Glutamatergic neuron (in vitro differentiated cells): ENCODE results near the gene PTMA. TPM values are rescaled to one million over a fixed set of nuclear protein-coding genes. Genes with fewer than 3 reads are reported as not detected.
A peak's percentile ranks its signal among the peaks of the same experiment; 100 is the strongest.

Experiments
- DNase-seq: peaks from one replicate; pipeline ENCODE4 v3.0.0; 2022
- H3K27ac Mint-ChIP-seq: one replicate; pipeline ENCODE4 v1.8.0; 2020; ENCODE audit warnings: mild to moderate bottlenecking, mixed read lengths, inconsistent platforms; ENCODE audit not compliant: unreplicated experiment
- H3K27me3 Mint-ChIP-seq: one replicate; pipeline ENCODE4 v1.8.0; 2020; ENCODE audit warnings: mild to moderate bottlenecking, moderate library complexity, mixed read lengths, inconsistent platforms; ENCODE audit not compliant: unreplicated experiment
- H3K36me3 Mint-ChIP-seq: one replicate; pipeline ENCODE4 v1.8.0; 2020; ENCODE audit warnings: mild to moderate bottlenecking, mixed read lengths, inconsistent platforms; ENCODE audit not compliant: unreplicated experiment
- H3K4me1 Mint-ChIP-seq: one replicate; pipeline ENCODE4 v1.8.0; 2020; ENCODE audit warnings: mild to moderate bottlenecking, low read depth, mixed read lengths, inconsistent platforms; ENCODE audit not compliant: unreplicated experiment
- H3K4me3 Mint-ChIP-seq: one replicate; pipeline ENCODE4 v1.8.0; 2020; ENCODE audit warnings: mild to moderate bottlenecking, mixed read lengths, inconsistent platforms; ENCODE audit not compliant: unreplicated experiment
- H3K9me3 Mint-ChIP-seq: one replicate; pipeline ENCODE4 v1.8.0; 2020; ENCODE audit warnings: mild to moderate bottlenecking, moderate library complexity, mixed read lengths, inconsistent platforms; ENCODE audit not compliant: unreplicated experiment
- total RNA-seq: library from RNA; stranded (reverse); fragmentation: NEBNext Ultra II Directional; extraction: Animal tissue kit (Norgen Biotek cat#: 25700); gene quantifications from one replicate; pipeline ENCODE4 v1.2.1, GENCODE V29; 2021; ENCODE audit not compliant: unreplicated experiment
- TF ChIP-seq, protein P1 (sequence below): fragments of 200-600 bp; sonication (generic); IDR thresholded peaks from one replicate; pipeline ENCODE4 v1.5.0; 2021; ENCODE audit not compliant: partially characterized antibody, unreplicated experiment

The PTMA gene
- total RNA-seq, 1 donor from 2014 or later: 948 TPM

DNA sequence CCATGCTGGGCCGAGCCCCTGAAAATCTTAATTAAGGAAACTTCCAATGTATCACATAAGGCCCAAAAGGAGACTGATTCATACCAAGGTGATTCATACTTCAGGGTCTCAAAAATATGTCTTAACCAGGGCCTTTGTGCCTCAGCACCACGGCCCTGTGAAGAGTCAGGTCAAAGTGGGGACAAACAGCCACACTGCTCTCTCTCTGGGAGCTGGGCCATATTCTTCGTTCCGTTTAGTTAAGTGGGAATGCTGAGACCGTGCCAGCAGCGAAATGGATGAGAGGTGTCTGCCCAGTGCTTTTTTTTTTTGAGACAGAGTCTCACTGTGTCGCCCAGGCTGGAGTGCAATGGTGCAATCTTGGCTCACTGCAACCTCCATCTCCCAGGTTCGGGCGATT lies 9.3 kb upstream of the PTMA start:
- TF ChIP-seq, protein P1, sequence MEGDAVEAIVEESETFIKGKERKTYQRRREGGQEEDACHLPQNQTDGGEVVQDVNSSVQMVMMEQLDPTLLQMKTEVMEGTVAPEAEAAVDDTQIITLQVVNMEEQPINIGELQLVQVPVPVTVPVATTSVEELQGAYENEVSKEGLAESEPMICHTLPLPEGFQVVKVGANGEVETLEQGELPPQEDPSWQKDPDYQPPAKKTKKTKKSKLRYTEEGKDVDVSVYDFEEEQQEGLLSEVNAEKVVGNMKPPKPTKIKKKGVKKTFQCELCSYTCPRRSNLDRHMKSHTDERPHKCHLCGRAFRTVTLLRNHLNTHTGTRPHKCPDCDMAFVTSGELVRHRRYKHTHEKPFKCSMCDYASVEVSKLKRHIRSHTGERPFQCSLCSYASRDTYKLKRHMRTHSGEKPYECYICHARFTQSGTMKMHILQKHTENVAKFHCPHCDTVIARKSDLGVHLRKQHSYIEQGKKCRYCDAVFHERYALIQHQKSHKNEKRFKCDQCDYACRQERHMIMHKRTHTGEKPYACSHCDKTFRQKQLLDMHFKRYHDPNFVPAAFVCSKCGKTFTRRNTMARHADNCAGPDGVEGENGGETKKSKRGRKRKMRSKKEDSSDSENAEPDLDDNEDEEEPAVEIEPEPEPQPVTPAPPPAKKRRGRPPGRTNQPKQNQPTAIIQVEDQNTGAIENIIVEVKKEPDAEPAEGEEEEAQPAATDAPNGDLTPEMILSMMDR: no peak
- Mint-ChIP-seq H3K9me3 (peaks cover 1% of the 10 kb centered on the region), H3K4me1 (no peaks in the 10 kb centered on the region), H3K27me3 (peaks cover 1% of the 10 kb centered on the region), H3K4me3 (no peak overlapping the region), H3K36me3 (no peaks in the 10 kb centered on the region), H3K27ac (no peak overlapping the region)
- DNase-seq: no peak

DNA sequence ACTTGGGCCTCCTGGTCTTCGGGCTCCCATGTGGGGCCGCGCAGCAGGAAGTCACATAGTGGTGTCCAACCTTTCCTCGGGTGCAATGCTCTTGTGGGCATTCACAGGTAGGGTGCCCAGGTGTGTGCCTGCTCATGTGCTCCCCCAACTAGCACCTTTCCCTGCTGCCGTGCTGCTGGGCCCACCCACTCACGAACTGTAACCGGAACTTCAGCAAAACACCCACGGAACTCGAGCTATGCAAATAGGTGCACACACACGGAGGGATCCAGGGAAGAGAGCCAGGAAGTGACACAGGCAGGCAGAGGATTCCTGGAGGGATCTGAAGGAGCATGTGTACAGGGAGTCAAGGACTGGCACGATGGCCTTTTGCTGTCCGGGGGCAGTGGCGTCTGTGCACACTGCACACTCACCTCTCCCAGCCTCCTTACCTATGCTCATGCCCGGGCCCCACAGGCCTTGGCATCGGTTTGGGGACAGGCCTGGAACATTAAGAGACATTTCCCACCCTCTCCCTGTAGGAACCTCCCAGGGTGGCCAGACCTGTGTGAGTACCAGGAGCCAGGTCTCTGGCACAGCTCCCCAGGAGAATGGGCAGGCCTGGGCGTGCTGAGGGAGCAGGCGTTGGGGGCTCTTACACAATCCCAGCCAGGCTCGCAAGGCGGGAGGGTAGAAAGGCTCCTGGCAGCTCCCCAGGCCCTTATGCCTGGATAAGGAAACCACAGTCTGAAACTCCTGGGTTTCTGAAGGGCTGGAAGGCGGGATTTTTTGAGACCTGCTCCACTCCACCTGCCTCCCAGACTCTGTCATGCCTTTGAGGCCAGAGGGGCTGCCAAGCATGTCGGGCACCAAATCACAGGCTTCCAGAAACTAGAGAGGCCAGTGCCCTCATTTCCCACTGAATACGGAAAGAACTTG lies 6.6 kb upstream of the PTMA start:
- Mint-ChIP-seq H3K4me3 (no peak overlapping the region), H3K36me3 (no peaks in the 10 kb centered on the region), H3K9me3 (peaks cover 8% of the 10 kb centered on the region), H3K27me3 (peaks cover 7% of the 10 kb centered on the region), H3K27ac (no peak overlapping the region), H3K4me1 (no peaks in the 10 kb centered on the region)
- TF ChIP-seq, protein P1: no peak
- no peak for DNase-seq

DNA sequence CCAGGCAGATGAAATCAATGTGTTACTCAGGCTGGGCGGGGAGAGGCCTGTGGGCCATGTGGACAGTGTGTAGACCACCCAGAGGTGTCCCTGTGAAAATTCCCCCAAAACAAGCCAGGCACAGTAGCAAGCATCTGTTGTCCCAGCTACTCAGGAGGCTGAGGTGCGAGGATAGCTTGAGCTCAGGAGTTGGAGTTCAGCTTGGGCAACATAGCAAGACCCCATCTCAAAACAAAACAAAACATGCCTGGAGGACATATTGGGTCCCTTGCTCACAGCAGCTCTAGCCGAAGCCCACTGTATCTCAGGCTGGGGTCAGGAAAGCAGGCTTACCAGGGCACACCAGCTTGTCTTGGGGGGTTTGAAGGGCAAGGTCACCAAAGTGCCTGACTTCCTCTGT lies 4.3 kb upstream of the PTMA start:
- Mint-ChIP-seq H3K9me3 (peaks cover 21% of the 10 kb centered on the region), H3K4me3 (no peak overlapping the region), H3K36me3 (no peaks in the 10 kb centered on the region), H3K27ac (no peak overlapping the region), H3K27me3 (peaks cover 19% of the 10 kb centered on the region), H3K4me1 (no peaks in the 10 kb centered on the region)
- TF ChIP-seq, protein P1: no peak
- no peak for DNase-seq

GRCh38 chr2:231706731-231707624 lies 1.3 kb upstream of the PTMA start:
- Mint-ChIP-seq H3K9me3 (peaks cover 30% of the 10 kb centered on the region), H3K4me1 (peaks cover 4% of the 10 kb centered on the region), H3K36me3 (peaks cover 4% of the 10 kb centered on the region), H3K27ac (peak overlapping the region; percentile 100), H3K27me3 (peaks cover 27% of the 10 kb centered on the region), H3K4me3 (peak overlapping the region; percentile 94)
- peak; percentile 97 for DNase-seq
- TF ChIP-seq, protein P1: peak; percentile 89

GRCh38 chr2:231707625-231707926 lies 749 bp upstream of the PTMA start:
- Mint-ChIP-seq H3K27ac (peak overlapping the region; percentile 100), H3K4me3 (peak overlapping the region; percentile 94), H3K9me3 (peaks cover 33% of the 10 kb centered on the region), H3K27me3 (peaks cover 31% of the 10 kb centered on the region), H3K36me3 (peaks cover 4% of the 10 kb centered on the region), H3K4me1 (peaks cover 9% of the 10 kb centered on the region)
- DNase-seq: peak; percentile 66
- TF ChIP-seq, protein P1: no peak
